Stimulated activated CD4-positive, alpha-beta T cell treated with anti-CD3 and anti-CD28 coated beads, Interleukin-15, amount 100 ng/mL, for 1 hour (primary cell): ENCODE measurements around the gene KDELR1.
A peak's percentile ranks its signal among the peaks of the same experiment; 100 is the strongest.

Experiments used
- DNase-seq, 2 donors: peaks; one replicate each; pipeline ENCODE4 v3.0.0-alpha.2; 2020; ENCODE audit warnings: low read depth in 1 of 2, low spot score in 1 of 2

Gene KDELR1

DNA sequence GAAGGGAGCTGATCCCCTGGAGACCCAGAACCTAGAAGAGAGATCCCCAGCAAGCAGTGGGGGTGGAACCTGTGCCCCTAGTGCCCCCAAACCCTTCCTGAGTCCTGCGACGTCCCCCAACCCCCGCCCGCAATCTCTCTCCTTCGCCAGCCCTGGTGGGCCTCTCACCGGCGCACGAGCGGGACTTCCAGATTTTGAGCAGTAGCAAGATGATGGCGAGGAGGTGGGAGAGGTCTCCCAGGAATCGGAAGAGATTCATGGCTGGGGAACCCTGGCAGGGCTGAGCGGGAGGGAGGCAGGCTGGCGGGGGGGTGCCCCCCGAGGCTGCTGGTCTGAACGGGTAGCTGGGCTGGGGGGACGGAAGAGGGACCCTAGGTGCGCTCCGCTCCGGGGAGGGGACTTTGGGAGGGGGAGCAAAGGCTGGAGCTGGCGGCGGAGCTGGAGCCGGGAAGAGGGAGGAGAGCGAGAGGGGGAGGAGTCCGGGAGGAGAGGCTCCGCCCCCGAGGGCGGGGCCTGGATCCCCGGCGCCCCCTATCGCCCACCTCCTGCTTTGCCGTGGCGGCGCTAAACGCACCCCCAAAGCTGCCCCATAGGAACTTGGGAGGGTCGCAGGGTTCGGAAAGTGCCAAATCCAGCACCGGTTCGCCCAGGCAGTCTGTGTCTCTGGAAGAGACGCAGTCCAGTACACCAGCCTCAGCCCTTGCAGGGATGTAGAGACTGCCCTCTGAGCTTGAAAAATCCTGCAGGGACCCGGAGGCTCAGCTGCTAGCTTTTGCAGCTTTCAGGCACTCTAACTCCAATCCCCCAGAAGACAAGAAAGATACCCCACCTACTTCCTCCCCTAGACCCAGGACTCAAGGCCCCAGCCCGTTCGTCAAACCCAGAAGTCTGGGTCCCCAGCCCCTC lies at the start of gene KDELR1:
Gene KDELR1 (minus strand): TSS at position 452 of the 906 bp plus-strand sequence. CDS start 193 bp downstream, at position 259.
- peak; percentile 62 to 65 for DNase-seq

DNA sequence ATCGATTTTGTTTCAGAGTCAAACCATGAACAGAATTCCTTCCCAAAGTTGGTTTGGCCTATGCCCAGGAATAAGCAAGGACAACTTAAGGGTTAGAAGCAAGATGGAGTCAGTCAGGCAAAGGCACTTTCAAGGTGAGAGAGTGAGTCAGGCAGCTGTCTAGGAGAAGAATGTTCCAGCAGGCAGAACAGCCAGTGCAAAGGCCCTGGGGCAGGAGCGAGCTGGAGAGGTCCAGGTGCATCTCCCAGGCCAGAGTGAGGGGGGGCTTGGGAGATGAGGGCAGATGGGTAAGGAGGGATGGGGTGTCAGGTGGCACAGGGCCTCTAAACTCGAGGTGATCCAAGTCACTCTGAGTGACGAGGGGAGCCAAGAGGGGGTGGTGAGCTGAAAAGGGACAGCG lies 45.2 kb upstream of the KDELR1 start:
- DNase-seq: no peak

DNA sequence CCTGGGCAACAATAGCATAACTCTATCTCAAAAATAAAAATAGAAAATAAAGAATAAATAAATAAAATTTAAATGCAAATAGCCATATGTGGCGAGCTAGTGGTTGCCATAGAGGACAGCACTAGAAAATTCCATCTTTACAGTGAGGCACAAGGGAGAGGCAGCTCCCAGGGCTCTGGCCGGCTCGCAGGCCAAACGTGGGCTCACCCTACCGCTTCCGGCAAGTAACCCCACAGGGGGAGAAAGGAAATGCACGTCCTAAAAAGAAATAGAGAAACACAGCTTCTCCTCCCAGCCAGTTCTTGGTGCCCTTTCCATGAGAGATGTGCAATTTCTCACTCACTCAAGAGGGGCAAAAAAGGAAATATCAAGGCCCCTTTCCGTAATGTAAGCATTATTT lies 42.0 kb upstream of the KDELR1 start:
- DNase-seq: no peak

DNA sequence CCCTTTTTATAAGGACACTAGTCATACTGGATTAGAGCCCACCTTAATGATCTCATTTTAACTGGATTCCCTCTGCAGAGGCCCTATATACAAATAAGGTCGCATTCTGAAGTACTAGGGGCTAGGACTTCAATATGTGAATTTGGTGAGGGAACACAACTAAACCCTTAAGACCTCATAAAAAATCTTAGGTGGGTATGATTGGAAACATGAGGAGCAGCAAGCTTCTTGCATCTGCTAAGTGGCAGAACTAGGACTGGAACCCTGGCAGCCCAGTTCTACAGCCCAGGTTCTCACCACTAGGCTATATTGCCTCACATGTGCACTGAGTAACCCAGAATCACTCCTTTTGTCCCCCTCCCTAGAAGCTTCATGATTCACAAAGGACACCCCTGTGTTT lies 37.3 kb upstream of the KDELR1 start:
- DNase-seq: no peak

DNA sequence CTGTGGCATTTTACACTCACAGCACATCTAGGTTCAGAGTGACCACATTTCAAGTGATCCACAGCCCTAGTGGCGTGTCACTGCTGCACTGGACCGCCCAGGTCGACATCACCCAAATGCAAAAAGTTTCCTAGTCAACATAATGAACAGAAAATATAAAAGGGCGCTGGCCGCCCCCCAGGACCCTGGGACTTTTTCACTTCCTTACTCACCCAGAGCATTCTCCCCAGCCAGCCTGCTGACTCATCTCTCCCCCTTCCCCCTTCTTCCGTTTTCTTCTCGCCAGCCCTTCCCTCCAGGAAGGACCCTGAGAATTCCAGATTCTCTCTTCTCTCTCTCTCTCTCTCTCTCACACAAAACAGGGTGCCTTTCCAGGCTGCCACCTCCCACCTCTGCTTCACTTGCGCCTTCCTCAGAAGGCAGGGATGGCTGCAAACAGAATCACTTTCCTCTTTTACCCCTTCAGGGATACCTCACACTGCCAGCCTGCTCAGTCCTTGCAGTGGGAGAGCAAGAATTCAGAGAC lies 33.4 kb upstream of the KDELR1 start:
- no peak for DNase-seq

DNA sequence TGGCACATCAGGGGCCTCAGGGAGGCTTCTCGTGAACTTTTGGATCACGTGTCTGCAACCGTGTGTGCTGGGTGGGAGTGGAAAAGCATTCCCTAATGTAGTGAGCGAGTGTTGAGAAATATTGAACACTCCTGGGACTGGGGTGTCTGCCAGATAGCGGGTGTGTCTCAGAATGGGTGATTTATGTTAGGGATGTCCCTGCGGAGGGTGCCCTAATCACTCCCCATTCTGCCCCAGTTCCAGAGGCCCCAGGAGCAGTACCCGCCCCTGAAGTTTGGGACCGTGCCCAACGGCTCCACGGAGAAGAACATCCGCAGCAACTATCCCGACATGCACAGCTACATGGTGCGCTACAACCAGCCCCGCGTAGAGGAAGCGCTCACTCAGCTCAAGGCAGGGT lies 30.2 kb upstream of the KDELR1 start:
- no peak for DNase-seq

DNA sequence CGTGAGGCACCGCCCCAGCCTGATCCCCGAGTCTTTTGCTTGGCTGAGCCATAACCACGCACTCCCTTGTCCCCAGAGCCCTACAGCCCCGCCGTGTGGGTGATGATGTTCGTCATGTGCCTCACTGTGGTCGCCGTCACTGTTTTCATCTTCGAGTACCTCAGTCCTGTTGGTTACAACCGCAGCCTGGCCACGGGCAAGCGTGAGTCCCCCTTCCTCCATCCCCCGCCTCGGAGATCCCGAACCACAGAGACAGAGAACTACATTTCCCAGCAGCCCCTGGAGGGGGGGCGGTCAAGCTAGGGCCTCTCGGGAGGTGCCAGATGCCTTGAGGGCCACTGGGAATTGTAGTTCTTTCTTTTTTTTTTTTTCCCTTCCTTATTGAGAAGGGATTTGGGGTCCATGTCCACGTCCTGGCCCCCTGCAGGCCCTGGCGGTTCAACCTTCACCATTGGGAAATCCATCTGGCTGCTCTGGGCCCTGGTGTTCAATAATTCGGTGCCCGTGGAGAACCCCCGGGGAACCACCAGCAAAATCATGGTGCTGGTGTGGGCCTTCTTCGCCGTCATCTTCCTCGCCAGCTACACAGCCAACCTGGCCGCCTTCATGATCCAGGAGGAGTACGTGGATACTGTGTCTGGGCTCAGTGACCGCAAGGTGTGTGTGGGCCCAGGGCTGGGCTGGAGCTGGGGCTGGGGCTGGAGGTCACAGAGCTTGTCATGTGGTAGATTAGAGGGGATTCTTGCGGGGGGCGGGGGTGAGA lies 28.0 kb upstream of the KDELR1 start:
- peak in 1 of 2 donors; percentile 49 for DNase-seq

DNA sequence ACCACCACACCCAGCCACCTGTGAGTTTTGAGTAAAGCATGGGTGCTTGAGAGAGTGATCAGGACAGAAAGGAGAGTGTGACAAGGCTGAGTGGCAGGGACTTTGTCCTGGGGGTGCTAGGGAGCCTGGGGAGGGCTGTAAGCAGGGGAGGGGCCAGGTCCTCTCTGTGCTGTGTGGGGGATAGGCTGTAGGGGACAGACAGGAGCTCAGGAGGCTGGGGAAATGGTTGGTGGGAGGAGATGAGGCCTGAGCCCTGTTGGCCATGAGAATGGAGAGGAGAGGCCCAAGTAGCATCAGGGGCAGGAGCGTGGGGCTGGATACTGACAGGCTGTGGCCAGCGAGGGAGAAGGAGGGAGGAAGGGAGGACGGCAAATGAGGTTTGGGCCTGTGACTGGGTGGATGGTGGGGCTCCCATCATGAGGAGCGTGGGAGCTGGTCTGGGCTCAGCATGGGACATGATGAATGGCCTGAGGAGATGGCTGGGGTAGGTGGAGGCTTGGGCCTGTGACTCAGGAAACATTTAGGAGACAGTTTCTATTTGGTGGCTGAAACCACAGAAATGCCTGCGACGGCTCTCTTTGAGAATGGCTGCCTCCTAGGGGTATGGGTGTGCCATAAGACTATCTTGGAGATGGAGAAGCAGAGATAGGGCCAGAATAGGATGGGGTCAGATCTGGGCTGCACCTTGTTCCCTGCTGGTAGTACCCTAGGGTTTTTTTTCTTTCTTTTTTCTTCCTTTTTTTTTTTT lies 27.1 kb upstream of the KDELR1 start:
- no peak for DNase-seq

DNA sequence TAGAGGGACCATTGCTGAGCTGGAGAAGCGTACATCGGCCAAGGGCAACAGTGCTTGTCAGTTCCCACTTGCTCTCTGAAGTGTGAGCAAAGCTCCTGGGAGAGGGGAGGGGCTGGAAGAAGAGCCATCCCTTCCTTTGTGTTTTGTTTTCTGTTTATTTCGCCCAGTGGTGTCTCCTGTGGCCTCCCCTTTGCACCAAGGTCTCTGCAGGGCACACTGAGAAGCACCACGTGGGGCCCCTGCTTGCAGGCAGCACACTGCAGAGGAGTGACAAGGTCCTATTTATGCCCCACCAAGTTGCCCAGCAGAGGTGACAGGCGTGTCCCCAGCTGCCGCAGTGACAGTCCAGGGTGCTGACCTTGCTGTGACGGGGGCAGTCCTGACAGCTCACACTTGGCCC lies 26.1 kb upstream of the KDELR1 start:
- no peak for DNase-seq

DNA sequence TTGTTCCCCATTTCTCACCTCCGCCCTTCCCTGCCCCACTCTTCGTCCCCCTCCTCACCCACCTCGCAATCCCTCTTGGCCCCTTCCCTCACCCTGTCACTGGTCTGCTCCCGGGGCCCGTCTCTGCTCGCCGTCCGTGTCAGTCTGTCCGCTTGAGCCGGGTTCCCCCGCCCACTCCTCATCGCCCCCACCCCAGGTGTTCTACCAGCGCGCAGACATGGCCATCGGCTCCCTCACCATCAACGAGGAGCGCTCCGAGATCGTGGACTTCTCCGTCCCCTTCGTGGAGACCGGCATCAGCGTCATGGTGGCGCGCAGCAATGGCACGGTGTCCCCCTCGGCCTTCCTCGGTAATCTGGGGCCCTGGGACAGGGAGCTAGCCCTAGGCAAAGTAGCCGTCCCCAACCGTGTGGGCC lies 24.5 kb upstream of the KDELR1 start:
- no peak for DNase-seq

DNA sequence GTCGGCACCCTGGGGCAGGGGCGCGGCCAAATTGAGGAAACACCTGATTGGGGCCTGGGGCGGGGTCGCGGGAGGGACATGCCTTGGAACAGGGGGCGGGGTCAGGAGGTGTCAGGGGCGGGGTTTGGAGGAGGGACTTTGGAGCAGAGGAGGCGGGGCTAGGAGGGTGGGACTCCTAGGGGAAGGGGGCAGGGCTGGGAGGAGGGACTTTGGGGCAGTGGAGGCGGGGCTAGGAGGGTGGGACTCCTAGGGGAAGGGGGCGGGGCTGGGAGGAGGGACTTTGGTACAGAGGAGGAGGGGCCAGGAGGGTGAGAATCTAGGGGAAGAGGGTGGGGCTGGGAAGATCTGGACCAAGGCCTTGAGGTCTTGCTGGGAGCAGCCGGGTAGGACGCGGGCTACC lies 24.0 kb upstream of the KDELR1 start:
- peak; percentile 32 to 51 for DNase-seq

DNA sequence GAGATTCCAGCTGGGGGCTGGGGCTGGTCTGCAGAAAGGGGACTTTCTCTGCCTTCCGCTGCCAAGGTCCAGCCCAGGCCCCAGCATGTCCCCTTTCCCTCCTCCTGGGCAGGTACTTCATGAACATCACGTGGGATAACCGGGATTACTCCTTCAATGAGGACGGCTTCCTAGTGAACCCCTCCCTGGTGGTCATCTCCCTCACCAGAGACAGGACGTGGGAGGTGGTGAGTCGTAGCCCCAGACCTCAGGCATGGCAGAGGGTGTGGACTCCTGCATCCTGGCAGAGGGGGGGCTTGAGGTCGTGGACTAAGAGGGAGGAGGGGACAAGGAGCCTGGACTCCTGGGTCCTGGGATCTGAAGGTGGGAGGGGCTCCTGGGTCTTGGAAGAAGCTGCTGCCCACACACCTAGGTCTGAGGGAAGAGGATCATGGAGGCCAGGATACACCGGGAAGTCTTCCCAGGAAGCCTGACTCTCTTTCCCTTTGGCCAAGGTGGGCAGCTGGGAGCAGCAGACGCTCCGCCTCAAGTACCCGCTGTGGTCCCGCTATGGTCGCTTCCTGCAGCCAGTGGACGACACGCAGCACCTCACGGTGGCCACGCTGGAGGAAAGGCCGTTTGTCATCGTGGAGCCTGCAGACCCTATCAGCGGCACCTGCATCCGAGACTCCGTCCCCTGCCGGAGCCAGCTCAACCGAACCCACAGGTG lies 22.7 kb upstream of the KDELR1 start:
- DNase-seq: no peak

DNA sequence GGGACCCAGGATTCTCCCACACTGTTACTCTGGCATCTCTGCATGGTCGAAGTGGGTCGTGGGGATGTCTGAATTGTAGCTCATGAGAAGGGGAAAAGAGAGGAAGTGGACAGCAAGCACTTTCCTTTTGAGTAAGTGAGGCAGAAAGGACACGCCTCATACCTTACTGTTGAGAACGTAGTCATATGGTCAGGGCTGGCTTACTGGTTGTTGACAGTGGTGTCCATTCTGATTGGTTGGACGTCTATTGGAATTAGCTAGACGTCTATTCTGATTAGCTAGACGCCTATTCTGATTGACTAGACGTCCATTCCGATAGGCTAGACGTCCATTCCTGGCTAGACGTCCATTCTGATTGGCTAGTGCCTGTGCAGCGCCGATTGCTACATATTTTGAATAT lies 14.5 kb upstream of the KDELR1 start:
- no peak for DNase-seq

DNA sequence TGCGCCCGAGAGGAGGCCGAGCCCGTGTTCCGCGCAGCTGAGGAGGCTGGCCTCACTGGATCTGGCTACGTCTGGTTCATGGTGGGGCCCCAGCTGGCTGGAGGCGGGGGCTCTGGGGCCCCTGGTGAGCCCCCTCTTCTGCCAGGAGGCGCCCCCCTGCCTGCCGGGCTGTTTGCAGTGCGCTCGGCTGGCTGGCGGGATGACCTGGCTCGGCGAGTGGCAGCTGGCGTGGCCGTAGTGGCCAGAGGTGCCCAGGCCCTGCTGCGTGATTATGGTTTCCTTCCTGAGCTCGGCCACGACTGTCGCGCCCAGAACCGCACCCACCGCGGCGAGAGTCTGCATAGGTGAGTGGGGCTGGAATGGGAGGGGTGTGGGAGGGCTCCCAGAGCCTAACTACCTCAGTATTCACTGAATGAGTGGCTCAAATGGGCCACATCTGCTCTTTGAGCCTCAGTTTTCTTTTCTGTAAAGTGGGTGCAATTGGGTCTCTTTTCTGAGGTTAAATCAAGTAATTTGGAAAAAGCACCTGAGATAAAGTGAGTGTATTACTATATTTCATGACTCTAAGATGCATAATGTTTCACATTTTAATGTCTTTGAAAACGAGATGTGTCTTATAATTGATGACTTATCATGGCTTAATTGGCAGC lies 13.8 kb upstream of the KDELR1 start:
- DNase-seq: no peak

DNA sequence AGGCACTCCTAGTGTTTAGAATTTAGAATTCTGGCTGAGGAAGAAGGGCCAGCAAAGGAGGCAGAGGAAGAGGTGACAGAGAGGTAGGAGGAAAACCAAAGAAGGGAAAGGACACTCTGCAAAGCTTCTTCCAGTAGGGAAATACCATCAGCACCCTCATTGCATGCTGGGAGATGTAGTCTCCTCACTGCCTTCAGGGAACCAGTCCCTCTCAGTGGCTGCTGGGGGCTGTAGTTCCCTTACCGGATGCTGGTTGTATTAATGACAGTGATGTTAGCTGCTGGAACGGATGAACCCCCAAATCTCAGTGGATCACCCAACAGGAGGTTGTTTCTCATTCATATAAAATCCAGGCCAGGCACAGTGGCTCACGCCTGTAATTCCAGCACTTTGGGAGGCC lies 12.3 kb upstream of the KDELR1 start:
- DNase-seq: no peak

DNA sequence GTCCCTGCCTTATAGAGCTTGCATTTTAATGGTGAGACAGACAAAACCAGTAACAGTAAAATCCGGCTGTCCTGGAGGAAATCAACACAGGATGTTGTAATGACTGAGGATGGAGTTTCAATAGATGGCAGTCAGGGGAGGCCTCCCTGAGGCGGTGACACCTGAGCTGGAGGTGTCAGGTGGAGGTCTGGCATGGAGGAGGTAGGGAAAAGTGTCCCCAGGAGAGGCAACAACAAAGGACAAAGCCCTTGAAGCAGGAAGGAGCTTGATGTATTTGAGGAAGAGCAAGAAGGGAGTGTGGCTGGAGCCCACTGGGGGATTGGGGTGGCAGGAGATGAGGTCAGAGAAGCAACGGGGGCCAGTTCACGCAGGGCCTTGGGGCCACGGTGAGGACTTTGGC lies 9.9 kb upstream of the KDELR1 start:
- DNase-seq: no peak

DNA sequence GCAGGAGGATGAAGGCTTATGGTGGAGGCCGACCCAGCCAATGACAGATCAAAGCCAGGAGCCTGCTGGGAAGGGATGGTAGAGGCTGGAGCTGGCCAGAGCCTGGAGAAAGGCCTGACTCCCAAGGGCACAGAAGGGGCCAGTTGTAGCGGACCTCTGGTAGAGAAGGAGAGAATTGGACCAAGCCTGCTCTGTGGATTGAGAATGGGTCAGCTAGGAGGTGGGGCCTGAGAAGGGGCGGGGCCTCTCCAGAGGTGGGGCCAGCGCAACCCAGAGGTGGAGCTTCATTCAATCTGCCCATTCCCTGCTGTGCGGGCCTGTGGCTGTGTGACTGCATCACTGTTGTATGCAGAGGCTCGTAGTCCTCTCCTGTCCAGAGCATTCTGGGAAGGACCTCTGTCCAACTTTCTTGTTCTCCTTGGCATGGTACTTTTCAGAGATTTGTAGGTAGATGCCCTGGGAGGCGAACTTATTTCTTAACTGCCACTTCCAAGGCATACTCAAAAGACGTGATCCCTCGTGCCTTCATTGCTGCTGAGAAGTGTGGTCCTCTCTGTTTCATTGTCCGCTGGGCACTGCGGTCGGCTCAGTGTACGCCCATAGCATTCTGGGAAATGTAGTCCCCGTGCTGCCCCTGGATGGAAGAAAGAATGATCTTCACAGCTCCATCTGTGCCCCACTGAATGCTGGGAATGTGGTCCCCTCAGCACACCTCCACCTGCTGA lies 8.8 kb upstream of the KDELR1 start:
- peak in 1 of 2 donors; percentile 22 for DNase-seq

DNA sequence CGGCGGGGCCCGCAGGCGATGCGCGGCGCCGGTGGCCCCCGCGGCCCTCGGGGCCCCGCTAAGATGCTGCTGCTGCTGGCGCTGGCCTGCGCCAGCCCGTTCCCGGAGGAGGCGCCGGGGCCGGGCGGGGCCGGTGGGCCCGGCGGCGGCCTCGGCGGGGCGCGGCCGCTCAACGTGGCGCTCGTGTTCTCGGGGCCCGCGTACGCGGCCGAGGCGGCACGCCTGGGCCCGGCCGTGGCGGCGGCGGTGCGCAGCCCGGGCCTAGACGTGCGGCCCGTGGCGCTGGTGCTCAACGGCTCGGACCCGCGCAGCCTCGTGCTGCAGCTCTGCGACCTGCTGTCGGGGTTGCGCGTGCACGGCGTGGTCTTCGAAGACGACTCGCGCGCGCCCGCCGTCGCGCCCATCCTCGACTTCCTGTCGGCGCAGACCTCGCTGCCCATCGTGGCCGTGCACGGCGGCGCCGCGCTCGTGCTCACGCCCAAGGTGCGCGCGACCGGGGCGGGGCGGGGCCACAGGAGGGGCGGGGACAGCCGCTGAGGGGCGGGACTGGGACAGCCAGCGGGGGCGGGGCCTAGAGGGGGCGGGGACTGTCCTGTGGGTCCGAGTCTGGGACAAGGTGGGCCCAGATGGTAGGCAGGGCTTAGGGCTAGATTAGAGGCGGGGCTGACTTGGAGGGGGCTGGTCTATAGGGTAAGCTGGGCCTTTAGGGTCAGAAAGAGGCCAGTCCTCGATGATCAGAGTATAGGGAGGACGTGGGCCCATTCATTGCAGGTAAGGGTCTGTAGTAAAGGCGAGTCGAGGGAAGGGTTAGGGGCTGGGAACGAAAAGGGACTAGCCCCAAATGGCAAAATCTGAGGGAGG lies 7.3 kb upstream of the KDELR1 start:
- peak; percentile 74 to 80 for DNase-seq

DNA sequence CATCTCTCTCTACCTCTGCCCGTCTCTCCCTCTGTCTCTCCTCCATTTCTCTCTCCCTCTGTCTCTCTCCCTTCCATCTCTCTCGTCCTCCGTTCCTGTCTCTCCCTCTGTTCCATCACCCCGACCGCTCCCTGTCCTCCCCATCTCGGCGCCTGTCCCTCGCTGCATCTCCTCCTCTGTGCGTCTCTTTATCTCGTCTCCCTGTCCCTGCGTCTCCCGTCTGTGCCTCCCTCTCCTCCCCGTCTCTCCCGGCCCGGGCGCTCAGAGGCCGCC lies 6.7 kb upstream of the KDELR1 start:
- no peak for DNase-seq
